Activated naive CD8-positive, alpha-beta T cell treated with anti-CD3 and anti-CD28 coated beads, Interleukin-2, amount 50 U/mL, for 24 hours (primary cell): Measurements from ENCODE around the gene SMARCA4.
"Not testable (repeated sequence)": the region's sequence is repeated elsewhere in the genome, so short reads cannot be mapped to it uniquely, and the experiment has no call there.

Experiments used
- ATAC-seq: fragments of 150-1000 bp; cut with Tn5 transposase; one replicate; pipeline ENCODE4 v1.10.0; 2021
- DNase-seq: peaks from one replicate; pipeline ENCODE4 v3.0.0; 2021
- H3K27ac Mint-ChIP-seq: one replicate; pipeline ENCODE4 v1.8.0; 2021; ENCODE audit warnings: mild to moderate bottlenecking, mixed read lengths
- H3K27me3 Mint-ChIP-seq: one replicate; pipeline ENCODE4 v1.8.0; 2021; ENCODE audit warnings: mixed read lengths
- H3K36me3 Mint-ChIP-seq: one replicate; pipeline ENCODE4 v1.8.0; 2021; ENCODE audit warnings: low read depth, mixed read lengths
- H3K4me1 Mint-ChIP-seq: one replicate; pipeline ENCODE4 v1.8.0; 2021; ENCODE audit warnings: mixed read lengths
- H3K4me3 Mint-ChIP-seq: one replicate; pipeline ENCODE4 v1.8.0; 2021; ENCODE audit warnings: mild to moderate bottlenecking, moderate library complexity, mixed read lengths
- H3K9me3 Mint-ChIP-seq: one replicate; pipeline ENCODE4 v1.8.0; 2021; ENCODE audit warnings: mixed read lengths

SMARCA4 gene

DNA sequence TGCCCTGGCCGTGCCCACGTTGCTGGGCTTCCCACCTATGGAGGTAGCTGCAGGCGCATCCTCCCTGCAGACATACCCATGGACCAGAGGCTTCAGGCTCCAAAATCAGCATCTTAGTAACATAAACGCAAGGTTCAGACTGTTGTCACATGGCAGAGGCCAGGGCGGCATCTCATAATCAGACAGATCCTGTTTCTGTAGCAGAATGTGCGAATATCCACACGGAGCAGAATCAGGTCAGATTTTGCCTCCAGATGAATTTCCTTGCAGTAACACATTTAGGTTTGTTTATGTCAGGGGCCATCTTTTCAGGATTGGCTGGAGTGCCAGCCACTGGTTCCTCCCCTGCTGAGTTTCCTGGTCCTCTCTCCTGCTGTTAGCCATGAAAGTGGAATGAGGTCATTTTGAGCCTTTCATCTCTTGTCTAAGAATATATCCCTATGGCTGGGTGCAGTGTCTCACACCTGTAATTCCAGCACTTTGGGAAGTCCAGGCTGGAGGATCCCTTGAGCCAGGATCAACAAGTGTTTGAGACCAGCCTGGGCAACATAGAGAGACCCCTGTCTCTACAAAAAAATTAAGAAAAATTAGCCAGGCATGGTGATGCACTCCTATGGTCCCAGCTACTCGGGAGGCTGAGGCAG, 20.5 kb downstream of the SMARCA4 start:
- DNase-seq: no peak
- Mint-ChIP-seq H3K27me3 (no peaks in the 10 kb centered on the region), H3K9me3 (no peaks in the 10 kb centered on the region), H3K27ac (no peak overlapping the region), H3K4me3 (no peak overlapping the region), H3K36me3 (no peaks in the 10 kb centered on the region), H3K4me1 (peaks cover 20% of the 10 kb centered on the region)
- ATAC-seq: no peak

DNA sequence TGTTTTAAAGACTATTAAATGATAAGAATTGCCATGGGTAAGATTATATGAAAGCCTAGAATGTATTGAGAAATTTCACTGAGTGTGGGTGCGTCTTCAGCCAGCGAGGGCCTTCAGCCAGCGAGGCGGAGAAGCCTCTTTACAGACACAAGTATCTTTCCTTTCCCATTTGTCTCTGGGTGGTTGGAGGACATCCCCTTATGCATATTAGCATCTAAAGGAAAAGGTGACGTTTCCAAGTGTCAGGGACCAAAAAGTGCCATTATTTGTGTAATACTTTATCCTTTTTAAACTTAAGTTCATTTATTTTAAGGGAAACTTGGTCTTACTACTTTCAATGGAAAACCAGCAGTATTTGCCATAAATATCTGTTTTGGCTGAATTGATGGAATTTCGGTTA, 22.2 kb downstream of the SMARCA4 start:
- DNase-seq (no peak), ATAC-seq (no peak)
- no peak overlapping the region for H3K4me3 Mint-ChIP-seq
- H3K27me3 Mint-ChIP-seq: no peaks in the 10 kb centered on the region
- no peak overlapping the region for H3K27ac Mint-ChIP-seq
- H3K9me3 Mint-ChIP-seq: no peaks in the 10 kb centered on the region
- H3K4me1 Mint-ChIP-seq: peaks cover 15% of the 10 kb centered on the region
- H3K36me3 Mint-ChIP-seq: no peaks in the 10 kb centered on the region

DNA sequence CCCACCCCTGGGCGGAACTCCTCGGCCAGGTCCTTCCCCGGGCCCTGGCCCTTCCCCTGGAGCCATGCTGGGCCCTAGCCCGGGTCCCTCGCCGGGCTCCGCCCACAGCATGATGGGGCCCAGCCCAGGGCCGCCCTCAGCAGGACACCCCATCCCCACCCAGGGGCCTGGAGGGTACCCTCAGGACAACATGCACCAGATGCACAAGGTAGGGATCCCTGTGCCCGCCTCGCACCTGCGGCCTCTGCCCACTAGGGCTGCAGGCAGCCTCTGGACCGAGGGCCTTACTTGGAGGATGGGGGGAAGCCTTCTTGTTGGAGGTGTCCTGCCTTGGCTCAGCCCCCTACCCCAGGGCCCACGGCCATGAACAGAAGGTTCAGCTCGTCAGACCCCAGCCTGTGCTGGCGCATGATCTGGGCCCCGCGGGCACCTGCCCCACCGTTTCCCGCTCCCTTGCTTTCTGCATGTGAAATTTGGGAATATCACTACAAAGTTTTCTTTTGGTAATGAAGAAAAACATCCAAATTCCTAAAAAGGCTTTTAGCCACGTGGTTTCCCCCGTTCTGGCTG, 23.4 kb downstream of the SMARCA4 start:
- peaks cover 12% of the 10 kb centered on the region for H3K4me1 Mint-ChIP-seq
- no peak overlapping the region for H3K4me3 Mint-ChIP-seq
- no peak overlapping the region for H3K27ac Mint-ChIP-seq
- H3K36me3 Mint-ChIP-seq: peaks cover 5% of the 10 kb centered on the region
- no peak for DNase-seq
- ATAC-seq: no peak
- H3K9me3 Mint-ChIP-seq: no peaks in the 10 kb centered on the region
- H3K27me3 Mint-ChIP-seq: no peaks in the 10 kb centered on the region

DNA sequence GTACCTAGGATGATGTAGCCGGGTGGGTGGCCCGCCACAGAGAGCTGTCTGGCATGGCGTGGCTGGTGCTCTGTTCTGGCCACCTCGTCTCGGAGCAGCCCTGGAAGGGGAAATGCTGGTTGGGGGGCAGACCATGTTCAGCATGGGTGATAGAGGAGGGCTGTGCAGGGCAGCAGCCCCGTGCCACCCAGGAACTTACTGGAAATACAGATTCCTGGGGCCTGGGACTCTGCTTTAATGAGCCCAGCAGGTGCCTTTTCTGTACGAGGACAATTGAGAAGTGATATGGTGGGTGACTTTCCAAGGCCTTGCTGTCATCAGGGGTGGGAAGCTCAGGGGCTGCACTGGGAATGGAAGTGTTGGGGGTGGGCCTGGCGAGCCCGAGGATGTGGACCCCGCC, 24.7 kb downstream of the SMARCA4 start:
- no peak for DNase-seq
- H3K4me1 Mint-ChIP-seq: peaks cover 4% of the 10 kb centered on the region
- H3K9me3 Mint-ChIP-seq: no peaks in the 10 kb centered on the region
- no peak overlapping the region for H3K27ac Mint-ChIP-seq
- H3K4me3 Mint-ChIP-seq: no peak overlapping the region
- peaks cover 5% of the 10 kb centered on the region for H3K36me3 Mint-ChIP-seq
- no peak for ATAC-seq
- H3K27me3 Mint-ChIP-seq: no peaks in the 10 kb centered on the region

DNA sequence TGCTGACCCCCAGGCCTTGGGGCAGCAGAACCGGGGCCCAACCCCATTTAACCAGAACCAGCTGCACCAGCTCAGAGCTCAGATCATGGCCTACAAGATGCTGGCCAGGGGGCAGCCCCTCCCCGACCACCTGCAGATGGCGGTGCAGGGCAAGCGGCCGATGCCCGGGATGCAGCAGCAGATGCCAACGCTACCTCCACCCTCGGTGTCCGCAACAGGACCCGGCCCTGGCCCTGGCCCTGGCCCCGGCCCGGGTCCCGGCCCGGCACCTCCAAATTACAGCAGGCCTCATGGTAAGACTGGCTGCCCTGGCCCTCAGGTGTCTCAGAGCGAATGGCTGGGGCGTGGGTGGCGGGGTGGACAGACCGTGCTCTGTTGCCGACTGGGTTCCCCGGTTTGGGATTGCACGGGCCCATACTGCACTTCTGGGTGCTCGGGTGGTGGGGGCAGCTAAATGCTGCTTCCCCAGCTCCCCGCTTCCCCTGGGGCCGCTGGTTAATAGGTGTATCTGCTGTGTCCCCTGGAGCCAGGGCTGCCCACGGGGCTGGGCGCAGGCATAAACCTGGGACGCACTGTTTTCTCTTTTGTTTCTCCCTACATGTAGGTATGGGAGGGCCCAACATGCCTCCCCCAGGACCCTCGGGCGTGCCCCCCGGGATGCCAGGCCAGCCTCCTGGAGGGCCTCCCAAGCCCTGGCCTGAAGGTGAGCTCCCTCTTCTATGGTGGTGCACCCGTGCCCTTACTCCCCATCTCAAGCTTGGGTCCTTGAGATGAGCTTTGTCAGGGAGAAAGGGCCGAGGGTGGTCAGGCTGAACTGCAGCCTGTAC, 25.7 kb downstream of the SMARCA4 start:
- ATAC-seq (no peak), DNase-seq (no peak)
- Mint-ChIP-seq H3K27ac (no peak overlapping the region), H3K4me1 (peaks cover 3% of the 10 kb centered on the region), H3K9me3 (no peaks in the 10 kb centered on the region), H3K4me3 (no peak overlapping the region), H3K36me3 (peaks cover 7% of the 10 kb centered on the region), H3K27me3 (no peaks in the 10 kb centered on the region)

DNA sequence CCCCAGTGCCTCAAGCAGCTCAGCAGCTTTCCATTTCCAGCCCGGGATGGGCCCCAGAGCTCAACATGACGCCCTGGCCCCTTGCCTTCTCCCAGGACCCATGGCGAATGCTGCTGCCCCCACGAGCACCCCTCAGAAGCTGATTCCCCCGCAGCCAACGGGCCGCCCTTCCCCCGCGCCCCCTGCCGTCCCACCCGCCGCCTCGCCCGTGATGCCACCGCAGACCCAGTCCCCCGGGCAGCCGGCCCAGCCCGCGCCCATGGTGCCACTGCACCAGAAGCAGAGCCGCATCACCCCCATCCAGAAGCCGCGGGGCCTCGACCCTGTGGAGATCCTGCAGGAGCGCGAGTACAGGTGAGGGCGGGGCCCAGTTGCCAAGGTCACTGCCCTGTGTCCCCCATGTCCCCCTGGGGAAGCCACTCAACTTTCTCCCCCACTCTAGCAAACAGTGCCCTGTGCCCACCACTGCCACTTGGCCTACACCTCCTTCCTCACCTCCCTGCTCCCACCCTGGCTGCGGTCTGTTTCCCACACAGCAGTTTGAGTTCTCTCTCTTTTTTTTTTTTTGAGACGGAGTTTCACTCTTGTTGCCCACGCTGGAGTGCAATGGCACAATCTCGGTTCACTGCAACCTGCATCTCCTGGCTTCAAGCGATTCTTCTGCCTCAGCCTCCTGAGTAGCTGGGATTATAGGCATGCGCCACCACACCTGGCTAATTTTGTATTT, 26.9 kb downstream of the SMARCA4 start:
- DNase-seq: no peak
- no peak for ATAC-seq
- H3K27ac Mint-ChIP-seq: no peak overlapping the region
- no peaks in the 10 kb centered on the region for H3K27me3 Mint-ChIP-seq
- H3K4me3 Mint-ChIP-seq: no peak overlapping the region
- H3K36me3 Mint-ChIP-seq: peaks cover 10% of the 10 kb centered on the region
- no peaks in the 10 kb centered on the region for H3K9me3 Mint-ChIP-seq
- peaks cover 3% of the 10 kb centered on the region for H3K4me1 Mint-ChIP-seq

DNA sequence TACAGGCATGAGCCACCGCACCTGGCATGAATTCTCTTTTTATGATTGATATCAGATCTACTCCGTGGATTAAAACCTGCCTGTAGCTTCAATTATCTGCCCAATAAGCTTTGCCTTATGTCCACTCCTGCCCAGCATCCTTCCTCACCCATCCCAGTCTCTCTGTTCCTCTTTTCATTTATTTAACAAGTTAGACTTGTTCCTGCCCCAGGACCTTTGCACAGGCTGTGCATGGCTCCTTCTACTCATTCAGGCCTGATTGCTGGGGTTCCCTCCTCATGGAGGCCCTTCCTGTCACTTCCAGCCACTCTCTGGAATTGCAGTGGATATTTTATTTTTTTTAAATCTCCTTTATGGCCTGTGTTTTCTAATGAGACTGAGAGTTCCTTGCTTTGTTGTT, 27.6 kb downstream of the SMARCA4 start:
- Mint-ChIP-seq H3K27me3 (no peaks in the 10 kb centered on the region), H3K36me3 (peaks cover 15% of the 10 kb centered on the region), H3K4me3 (no peak overlapping the region), H3K4me1 (no peaks in the 10 kb centered on the region), H3K27ac (no peak overlapping the region), H3K9me3 (no peaks in the 10 kb centered on the region)
- no peak for DNase-seq
- ATAC-seq: no peak

DNA sequence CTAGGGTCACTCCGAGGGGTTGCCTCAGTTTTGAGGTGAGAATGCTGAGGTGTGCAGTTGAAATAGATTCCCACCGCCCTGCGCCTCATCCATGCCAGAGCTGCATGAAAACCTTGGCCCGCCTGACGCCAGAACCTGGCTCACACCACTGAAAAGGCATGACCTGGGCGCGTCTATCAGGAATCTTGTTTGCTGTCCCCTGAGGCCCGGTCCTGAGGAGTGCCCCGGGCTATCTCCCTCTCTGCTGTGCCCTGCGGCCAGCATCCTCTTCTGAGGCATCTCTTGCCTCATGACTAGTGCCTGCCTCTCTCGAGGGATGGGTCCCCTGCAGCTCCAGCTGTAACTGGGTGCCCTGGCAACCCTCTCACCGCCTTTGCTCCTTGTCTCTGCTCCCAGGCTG, 28.1 kb downstream of the SMARCA4 start:
- Mint-ChIP-seq H3K9me3 (no peaks in the 10 kb centered on the region), H3K4me1 (no peaks in the 10 kb centered on the region), H3K27ac (no peak overlapping the region), H3K36me3 (peaks cover 15% of the 10 kb centered on the region), H3K4me3 (no peak overlapping the region), H3K27me3 (no peaks in the 10 kb centered on the region)
- DNase-seq: no peak
- no peak for ATAC-seq

DNA sequence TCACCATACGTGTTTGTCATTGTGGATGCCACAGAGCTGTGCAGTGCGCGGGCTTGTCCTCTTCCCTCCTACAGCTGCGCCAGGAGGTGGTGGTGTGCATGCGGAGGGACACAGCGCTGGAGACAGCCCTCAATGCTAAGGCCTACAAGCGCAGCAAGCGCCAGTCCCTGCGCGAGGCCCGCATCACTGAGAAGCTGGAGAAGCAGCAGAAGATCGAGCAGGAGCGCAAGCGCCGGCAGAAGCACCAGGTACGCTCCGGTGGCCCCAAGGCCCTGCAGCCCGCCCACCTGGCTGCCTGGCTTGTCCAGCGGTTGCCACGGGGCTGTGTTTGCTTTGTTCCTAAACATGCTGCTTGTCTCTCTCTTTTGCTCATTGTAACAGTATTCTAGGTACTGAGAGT, 30.2 kb downstream of the SMARCA4 start:
- Mint-ChIP-seq H3K4me3 (no peak overlapping the region), H3K27me3 (no peaks in the 10 kb centered on the region), H3K4me1 (no peaks in the 10 kb centered on the region), H3K27ac (no peak overlapping the region), H3K36me3 (peaks cover 27% of the 10 kb centered on the region), H3K9me3 (no peaks in the 10 kb centered on the region)
- no peak for DNase-seq
- ATAC-seq: no peak

DNA sequence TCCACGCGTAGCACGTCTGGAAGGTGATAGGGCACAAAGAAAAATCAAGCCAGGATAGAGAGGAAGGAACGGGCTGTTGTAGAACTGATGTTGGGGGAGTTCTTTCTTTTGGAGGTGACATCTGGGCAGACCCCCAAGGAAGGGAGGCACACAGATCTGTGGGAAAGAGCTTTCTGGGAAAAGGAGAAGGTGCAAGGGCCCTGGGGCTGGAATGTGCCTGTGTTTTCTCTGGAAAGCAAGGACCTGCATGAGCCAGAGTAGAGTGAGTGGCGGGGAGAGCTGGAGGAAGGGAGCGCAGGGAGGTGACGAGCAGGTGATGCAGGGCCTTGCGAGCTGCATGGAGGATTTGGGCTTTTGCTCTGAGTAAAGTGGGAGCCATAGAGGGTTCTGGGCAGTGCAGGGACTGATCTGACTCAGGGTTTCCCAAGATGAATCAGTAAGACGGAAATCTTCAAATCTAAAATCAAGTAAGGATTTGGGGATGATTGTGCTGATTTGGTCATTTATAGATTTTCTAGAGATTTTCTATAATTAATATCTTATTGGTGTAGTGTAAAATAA, 30.8 kb downstream of the SMARCA4 start:
- Mint-ChIP-seq H3K4me1 (no peaks in the 10 kb centered on the region), H3K4me3 (no peak overlapping the region), H3K27me3 (no peaks in the 10 kb centered on the region), H3K9me3 (no peaks in the 10 kb centered on the region), H3K27ac (no peak overlapping the region), H3K36me3 (peaks cover 32% of the 10 kb centered on the region)
- DNase-seq (no peak), ATAC-seq (no peak)

DNA sequence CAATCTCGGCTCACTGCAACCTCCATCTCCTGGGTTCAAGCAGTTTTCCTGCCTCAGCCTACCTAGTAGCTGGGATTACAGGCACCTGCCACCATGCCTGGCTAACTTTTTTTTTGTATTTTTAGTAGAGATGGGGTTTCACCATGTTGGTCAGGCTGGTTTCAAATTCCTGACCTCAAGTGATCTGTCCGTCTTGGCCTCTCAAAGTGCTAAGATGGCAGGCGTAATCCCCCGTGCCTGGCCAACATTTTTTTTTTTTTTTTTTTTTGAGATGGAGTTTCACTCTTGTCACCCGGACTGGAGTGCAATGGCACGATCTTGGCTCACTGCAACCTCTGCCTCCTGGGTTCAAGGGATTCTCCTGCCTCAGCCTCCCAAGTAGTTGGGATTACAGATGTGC, 31.3 kb downstream of the SMARCA4 start:
- not testable (repeated sequence) for H3K4me1 Mint-ChIP-seq, ATAC-seq, H3K27ac Mint-ChIP-seq, H3K4me3 Mint-ChIP-seq, H3K27me3 Mint-ChIP-seq, H3K9me3 Mint-ChIP-seq, DNase-seq
- peaks cover 35% of the 10 kb centered on the region for H3K36me3 Mint-ChIP-seq

DNA sequence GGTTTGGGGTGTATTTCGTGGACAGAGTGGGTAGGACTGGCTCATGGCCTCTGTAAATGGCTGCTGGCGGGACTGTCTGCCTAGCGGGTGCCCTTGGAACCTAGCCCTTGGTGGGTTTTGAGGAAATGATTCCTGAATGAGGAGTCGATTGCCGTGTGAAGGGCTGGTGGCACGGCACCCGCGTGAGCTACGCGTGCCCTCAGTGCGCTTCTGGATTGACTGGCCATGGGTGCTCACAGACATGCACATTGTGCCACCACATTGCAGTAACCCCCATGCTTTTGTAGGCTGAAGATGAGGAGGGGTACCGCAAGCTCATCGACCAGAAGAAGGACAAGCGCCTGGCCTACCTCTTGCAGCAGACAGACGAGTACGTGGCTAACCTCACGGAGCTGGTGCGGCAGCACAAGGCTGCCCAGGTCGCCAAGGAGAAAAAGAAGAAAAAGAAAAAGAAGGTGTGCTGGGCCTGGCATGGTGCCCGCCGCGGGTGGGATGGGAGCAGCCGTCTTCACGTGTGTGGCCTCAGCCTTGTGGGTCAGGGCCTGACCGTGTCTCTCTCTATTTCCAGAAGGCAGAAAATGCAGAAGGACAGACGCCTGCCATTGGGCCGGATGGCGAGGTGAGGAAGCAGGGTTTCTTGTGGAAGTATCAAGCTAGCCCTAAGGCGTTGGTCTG, 35.2 kb downstream of the SMARCA4 start:
- H3K36me3 Mint-ChIP-seq: peaks cover 40% of the 10 kb centered on the region
- H3K27me3 Mint-ChIP-seq: no peaks in the 10 kb centered on the region
- H3K4me3 Mint-ChIP-seq: no peak overlapping the region
- DNase-seq: no peak
- H3K9me3 Mint-ChIP-seq: no peaks in the 10 kb centered on the region
- ATAC-seq: no peak
- no peaks in the 10 kb centered on the region for H3K4me1 Mint-ChIP-seq
- H3K27ac Mint-ChIP-seq: no peak overlapping the region

DNA sequence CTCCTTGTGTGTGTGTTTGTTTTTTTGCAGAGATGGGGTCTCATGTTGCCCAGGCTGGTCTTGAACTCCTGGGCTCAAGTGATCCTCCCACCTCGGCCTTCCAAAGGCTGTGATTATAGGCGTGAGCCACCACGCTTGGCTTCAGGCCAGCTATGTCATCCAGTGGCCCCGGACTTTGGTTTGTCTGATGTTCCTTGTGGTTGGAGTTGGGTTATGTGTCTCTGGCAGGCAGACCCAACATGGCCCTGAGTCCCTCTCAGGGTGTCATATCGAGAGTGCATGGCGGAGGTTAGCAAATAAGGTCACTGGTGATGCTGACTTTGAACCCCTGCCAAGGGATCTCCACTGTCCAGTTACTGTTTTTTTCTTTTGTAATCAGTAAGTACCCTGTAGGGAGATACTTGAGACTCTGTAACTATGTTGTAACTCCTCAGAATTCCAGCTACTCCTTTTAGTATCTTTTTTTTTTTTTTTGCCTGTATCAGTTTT, 37.3 kb downstream of the SMARCA4 start:
- no peaks in the 10 kb centered on the region for H3K9me3 Mint-ChIP-seq
- ATAC-seq (no peak), DNase-seq (no peak)
- no peak overlapping the region for H3K27ac Mint-ChIP-seq
- no peaks in the 10 kb centered on the region for H3K4me1 Mint-ChIP-seq
- no peaks in the 10 kb centered on the region for H3K27me3 Mint-ChIP-seq
- H3K36me3 Mint-ChIP-seq: peaks cover 39% of the 10 kb centered on the region
- no peak overlapping the region for H3K4me3 Mint-ChIP-seq

DNA sequence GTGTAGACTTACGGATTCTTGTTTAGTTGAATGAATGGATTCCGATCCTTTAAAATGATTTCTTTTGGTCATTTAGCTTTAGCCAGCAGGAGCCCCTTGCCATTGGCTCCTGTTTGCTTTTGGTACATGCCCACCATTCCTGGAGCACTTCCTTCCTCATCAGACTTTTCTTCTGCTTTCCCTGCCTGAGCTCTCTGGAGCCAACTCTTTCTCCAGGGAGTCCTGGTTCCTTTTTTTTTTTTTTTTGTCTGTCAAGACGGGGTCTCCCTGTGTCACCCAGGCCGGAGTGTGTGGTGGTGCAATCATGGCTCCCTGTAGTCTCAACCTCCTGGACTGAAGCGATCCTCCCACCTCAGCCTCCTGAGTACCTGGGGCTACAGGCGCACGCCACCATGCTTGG, 37.8 kb downstream of the SMARCA4 start:
- no peak for ATAC-seq
- no peak overlapping the region for H3K4me3 Mint-ChIP-seq
- no peaks in the 10 kb centered on the region for H3K4me1 Mint-ChIP-seq
- no peak for DNase-seq
- H3K27me3 Mint-ChIP-seq: no peaks in the 10 kb centered on the region
- no peaks in the 10 kb centered on the region for H3K9me3 Mint-ChIP-seq
- no peak overlapping the region for H3K27ac Mint-ChIP-seq
- peaks cover 39% of the 10 kb centered on the region for H3K36me3 Mint-ChIP-seq
